GM18868 (cell line): ENCODE measurements around the gene LMTK3.

Source experiments
- ATAC-seq: cut with Tn5 transposase; IDR thresholded peaks from one replicate; pipeline ENCODE4 v1.9.1; 2021; ENCODE audit warnings: mild to moderate bottlenecking, moderate library complexity; ENCODE audit not compliant: unreplicated experiment

Gene LMTK3

DNA sequence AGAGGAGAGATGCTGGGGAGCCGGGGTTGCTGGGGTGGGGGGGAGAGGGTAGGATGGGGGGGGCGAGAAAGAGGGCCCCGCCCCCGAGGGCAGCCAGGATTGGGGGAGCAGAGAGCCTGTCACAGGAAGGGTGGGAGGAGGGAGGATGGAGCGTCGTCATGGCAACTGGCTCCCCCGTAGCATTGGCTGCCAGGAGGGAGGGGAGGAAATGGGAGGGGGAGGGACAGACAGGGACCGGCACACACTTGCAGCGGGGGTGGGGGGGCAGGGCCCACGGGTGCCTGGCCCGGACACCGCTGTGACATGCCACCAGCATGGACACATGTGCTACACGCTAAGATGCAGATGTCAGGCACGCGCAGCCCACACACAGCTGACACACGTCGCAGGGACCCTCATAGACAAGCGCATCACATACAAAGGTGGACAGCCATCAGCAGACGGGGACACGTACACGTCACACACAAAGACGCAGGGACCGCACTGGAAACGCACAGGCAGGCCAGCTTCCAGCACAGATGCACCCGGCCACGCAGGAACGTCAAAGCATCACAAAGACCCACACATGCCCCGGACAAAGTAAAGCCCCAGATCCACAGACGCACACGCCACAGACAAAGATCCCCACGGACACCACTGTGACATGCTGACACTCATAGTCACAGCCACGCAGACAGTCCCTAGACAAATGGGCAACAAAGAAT is at the start of gene LMTK3:
LMTK3 (minus strand) TSS at position 36 of the 704 bp plus-strand sequence. CDS start 259 bp downstream, outside the sequence.
- no peak for ATAC-seq

DNA sequence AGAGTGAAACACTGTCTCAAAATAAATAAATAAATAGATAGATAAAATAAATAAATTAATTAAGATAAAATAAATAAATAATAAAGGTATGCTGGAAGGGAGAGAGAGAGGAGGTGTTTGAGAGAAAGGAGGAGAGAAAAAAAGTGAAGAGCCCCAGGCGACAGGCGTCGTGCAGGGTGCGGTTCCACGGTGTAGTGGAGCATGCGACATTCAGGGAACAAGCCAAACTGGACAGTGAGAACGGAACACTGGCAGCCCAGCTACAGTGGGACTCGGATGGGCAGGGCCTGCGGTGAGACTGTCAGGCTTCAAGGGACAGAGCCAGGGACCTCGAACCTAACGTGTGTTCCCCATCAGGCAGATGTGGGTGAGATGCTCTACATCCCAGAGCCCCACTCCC is 49.8 kb upstream of the LMTK3 start:
- ATAC-seq = no peak

DNA sequence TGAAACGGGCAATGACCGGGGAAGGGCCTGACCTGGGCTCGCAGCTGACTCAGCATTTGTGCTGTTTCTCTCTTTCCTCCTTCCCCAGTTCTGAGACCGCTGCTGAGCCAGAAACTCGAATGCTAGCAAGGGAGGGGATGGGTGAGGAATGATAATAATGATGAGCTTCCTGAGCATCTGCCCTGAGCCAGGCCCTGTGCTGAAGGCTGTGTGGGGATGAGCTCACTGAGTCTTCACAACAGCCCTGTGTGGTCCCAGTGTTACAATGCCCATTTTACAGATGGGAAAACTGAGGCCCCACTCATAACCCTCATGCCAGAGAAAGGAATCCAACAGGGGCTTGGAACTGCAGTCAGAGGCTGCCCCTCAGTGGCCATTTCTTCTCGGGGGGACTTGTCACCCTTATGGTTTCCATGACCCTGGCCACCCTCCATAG is 48.5 kb upstream of the LMTK3 start:
- no peak for ATAC-seq

GRCh38 chr19:48558018-48558684 is 46.5 kb upstream of the LMTK3 start:
- ATAC-seq = no peak

DNA sequence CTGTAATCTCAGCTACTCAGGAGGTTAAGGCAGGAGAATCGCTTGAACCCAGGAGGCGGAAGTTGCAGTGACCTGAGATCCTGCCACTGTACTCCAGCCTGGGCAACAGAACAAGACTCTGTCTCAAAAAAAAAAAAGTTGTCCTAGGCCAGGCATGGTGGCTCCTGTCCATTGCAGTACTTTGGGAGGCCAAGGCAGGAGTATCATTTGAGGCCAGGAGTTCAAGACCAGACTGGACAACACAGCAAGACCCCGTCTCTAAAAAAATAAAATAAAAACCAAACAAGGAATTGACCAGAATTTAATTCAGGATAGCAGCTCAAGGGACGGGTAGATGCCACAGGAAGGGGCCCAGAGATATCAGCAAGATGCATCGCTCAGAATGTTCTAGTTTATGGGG is 45.2 kb upstream of the LMTK3 start:
- no peak for ATAC-seq

- no peak for ATAC-seq
These were observed 44.5 kb upstream of the LMTK3 start for GRCh38 chr19:48556163-48556562.

DNA sequence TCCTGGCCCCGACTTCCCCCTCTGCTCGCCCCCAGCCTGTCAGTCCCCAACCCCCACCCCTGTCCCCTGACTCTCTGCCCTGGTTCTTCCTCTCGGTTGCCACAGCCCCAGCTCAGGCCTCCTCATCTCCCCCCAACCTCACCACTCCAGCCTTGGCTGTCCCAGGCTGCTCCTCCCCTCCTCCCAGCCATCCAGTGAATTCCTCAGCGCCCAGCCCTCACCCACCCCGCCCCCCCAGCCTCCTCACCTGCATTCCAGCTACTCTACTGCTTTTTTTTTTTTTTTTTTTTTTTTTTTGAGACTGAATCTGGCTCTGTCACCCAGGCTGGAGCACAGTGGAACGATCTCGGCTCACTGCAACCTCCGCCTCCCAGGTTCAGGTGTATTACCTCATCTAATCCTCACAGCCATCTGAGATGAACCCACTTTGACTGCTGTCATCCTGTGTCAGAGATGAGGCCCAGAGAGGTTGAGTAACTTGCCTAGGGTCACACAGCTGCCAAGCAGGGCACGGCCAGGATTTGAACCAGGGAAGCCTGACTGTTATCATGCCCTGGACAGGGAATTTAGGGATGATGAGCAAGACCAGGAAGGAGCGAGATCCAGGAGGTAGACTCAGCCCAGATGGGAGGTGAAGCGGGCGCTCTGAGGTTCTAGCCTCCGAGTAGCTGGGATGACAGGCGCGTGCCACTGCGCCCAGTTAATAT is 42.9 kb upstream of the LMTK3 start:
- ATAC-seq = no peak

- no peak for ATAC-seq
These were observed 42.2 kb upstream of the LMTK3 start for GRCh38 chr19:48553676-48554384.

DNA sequence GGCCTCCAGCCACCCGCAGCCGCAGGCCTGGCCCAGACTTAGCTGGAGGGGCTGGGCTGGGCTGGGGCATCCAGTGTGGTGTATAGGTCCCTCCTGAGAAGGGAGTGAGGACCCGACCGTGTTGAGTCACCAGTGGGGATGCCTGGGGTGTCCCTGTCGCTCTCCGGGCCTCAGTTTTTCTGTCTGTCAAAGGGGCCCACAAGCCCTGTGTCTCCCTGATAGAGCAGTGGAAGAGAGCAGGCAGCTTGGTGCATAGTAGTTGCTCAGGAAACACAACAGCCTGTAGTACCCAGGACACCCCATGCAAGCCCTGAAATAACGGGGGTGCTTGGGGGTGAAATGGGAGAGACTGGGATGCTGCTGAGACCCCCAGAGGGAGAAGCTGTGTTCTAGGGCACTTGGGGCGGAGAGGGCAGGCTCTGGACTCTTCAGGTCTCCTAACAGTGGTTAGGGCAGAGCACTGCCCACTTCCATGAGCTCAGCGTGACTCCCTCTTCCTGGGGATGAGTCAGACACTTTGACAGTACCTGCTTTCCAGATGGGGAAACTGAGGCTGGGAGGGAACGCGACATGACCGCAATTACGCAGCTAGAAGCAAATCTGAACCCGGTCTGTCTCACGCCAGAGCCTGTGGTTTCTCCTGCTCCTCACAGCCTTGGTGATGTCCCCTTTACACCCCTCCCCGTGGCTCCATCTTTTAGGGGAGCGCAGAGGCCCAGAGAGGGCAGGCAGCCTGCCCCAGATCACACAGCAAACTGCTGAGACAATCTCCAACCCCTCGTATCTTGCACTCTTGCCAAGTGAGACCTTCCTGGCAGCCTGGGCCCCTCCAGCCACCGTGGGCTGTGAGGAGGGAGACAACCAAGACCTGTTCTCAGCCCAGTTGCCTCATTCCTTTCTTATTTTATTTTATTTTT is 41.0 kb upstream of the LMTK3 start:
- ATAC-seq = no peak

DNA sequence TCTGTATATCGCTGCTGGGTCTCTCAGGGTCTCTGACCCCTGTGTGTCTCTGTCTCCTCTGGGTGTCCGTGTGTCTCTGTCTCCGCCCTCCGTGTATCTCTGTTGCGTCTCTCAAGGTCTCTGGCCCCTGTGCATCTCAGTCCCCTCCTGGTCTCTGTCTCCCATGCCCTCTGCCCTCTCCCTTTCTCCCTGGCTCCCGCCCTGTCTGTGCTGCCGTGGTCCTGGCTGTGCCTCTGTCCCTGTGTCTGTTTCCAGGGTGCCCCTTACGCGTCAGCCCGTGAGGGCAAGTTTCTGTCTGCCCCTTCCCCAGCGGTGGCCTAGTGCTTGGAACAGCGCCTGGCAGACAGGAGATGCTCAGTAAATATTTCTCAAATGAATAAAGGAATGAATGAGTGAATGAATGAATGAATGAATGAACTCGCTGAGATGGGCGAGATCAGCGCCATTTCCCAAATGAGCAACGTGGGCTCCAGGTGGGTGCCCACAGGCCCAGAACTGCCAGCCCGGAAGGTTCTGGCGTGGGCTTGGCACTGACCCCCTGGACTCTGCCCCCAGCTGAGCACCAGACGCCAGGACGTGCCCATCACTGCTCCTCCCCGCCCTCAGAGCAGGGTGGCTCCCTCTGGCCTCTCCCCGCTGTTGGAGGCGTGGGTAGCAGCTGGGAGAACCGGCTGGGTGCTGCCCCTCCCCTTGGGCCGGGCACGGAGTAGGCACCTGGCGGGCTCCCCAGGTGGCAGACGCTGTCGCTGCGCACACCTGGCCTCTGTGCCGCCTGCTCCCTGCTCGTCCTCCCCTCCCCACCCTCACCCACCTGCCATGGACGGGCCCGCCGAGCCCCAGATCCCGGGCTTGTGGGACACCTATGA is 40.0 kb upstream of the LMTK3 start, which contains the start of gene SULT2B1:
SULT2B1 (plus strand) TSS at position 736 of the 866 bp plus-strand sequence; CDS start at position 817, 81 bp downstream.
- no peak for ATAC-seq

DNA sequence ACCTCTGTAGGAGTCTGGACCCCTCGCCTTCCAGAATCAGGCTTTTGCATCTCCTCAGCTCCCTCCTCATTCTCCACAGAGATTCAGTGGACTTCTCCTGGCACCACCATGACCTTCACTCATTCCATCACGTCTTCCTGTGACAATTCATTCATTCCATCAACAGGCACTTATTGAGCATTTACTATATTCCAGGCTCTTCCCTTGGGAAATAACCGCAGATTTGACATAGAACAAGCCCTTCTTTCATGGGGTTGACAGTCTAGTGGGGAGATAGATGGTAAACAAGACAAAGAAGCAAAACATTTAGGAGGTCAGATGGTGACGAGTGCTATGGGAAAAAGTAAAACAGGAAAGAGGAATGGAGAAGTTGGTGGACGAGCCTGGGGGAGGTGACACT is 37.7 kb upstream of the LMTK3 start:
- ATAC-seq = no peak

GRCh38 chr19:48548253-48548911 is 36.7 kb upstream of the LMTK3 start:
- ATAC-seq = no peak

- ATAC-seq = no peak
These were observed 36.1 kb upstream of the LMTK3 start for GRCh38 chr19:48547722-48548121.

DNA sequence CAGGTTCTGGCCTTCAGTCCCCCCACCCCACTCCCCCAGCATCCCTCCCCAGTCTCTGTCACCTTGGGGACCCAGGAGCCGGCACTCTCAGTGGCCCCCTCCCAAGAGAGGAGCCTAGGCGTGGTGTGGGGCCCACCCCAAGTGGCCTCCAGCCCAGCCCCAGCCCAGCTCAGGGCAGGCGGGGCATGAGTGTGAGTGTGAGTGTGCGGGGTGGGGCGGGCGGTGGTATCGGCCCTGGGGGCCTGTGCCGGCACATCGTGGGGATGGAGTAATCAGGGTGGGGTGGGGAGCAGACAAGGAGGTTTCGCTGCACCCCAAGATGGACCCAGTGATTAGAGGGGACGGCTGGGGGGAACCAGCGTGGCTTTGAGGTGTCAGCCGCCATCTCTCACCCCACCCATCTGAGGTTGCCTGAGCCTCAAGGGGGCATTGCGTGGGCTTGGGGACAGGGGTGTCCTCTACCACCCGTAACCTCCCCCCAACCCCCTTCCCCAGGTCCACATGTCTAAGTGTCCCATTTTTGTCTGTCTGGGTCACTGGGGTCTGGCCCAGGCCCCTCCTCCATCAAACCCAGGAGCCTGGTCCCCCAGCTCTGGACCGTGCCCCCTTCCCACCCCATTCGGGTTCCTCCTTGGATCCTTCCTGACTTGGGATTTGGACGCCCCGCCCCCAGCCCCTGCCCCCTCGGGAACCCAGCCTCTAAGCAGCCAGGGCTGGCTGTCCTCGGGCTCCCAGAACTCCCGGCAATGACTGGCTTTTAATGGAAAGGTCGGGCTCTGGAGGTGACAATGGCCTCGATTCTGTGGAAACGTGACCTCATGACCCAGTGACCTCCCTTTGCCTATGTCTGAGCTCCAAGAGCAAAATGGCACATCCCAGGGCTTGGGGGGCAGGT is 33.5 kb upstream of the LMTK3 start:
- no peak for ATAC-seq

- no peak for ATAC-seq
These were observed 31.6 kb upstream of the LMTK3 start for GRCh38 chr19:48543121-48543710.

DNA sequence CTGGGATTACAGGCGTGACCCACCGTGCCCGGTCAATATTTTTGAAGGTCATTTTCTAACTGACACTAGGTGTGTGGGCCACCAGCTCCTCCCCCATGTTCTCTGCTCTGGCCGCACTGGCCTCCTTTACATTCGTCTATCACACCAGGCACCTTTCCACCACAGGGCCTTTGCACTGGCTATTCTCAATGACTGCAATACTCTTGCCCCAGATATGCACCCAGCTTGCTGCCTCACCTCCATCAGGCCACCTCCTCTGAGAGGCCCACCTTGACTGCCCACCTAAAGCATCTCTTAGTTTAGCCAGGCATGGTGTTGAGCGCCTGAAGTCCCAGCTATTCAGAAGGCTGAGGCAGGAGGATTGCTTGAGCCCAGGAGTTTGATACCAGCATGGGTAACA is 30.2 kb upstream of the LMTK3 start:
- no peak for ATAC-seq

DNA sequence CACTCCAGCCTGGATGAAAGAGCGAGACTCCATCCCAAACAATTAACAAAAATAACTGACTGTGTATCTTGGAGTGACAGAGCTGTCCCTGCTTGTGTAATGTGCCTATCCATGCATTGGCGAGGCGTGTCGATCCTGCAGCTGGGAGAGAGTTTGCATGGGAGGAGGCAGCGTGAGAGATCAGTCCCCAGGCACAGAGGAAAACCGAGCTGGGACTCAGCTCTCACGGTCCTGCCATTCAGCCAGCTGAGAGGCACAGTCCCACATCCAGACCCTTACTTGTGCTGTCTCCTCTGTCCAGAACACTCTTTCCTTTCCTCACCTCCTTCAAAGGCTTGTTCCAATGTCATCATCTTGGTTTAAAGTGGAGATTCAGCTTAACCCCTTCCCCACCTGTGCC is 28.5 kb upstream of the LMTK3 start:
- ATAC-seq = no peak
